Measurements from ENCODE around the gene TSEN54. TPM values are rescaled to one million over a fixed set of nuclear protein-coding genes. Genes with fewer than 3 reads are reported as not detected.

TSEN54 gene
- total RNA-seq, 1 experiment from 2014 or later = 44.5 TPM

- H3K9me3 ChIP-seq (ENCODE audit: control insufficient read depth, low read depth, low read length) = no peaks in the 10 kb centered on the region
- H3K56ac ChIP-seq (ENCODE audit: insufficient read length, low read depth, low read length) = no peak overlapping the region
- H3K23me2 ChIP-seq (ENCODE audit: insufficient read length, low read depth, low read length, poor library complexity, severe bottlenecking) = no peaks in the 10 kb centered on the region
- no peak overlapping the region for H3K23ac ChIP-seq (ENCODE audit: insufficient read length, low read depth, low read length)
- no peaks in the 10 kb centered on the region for H3K4me1 Mint-ChIP-seq
- H3K4me2 ChIP-seq (ENCODE audit: insufficient read depth, insufficient read length, low read length) = no peak overlapping the region
- no peak overlapping the region for H2AK5ac ChIP-seq (ENCODE audit: insufficient read length, low read length)
- no peak overlapping the region for H3T11ph ChIP-seq (ENCODE audit: low read length)
- no peak overlapping the region for H2BK15ac ChIP-seq (ENCODE audit: low read depth, low read length)
- H3K18ac ChIP-seq (ENCODE audit: insufficient read length, low read depth, low read length) = no peak overlapping the region
- no peaks in the 10 kb centered on the region for H3K9me3 Mint-ChIP-seq
- no peak overlapping the region for H3K14ac ChIP-seq (ENCODE audit: insufficient read depth, low read length)
- peaks cover 0 to 33% (median 16%) of the 10 kb centered on the region in 3 experiments; a peak in 5 of 7 replicates for H3K36me3 Mint-ChIP-seq (ENCODE audit: insufficient read depth in 1 of 3, low read depth in 3 of 3)
- H3K9ac ChIP-seq (ENCODE audit: extremely low read depth, insufficient read length, low read length) = no peak overlapping the region
- H4K8ac ChIP-seq (replicated peaks; ENCODE audit: insufficient read length, low read depth, low read length) = no peak overlapping the region
- no peaks in the 10 kb centered on the region for H3K79me1 ChIP-seq (ENCODE audit: insufficient read depth, low read depth, low read length, poor library complexity, severe bottlenecking)
- no peaks in the 10 kb centered on the region for H3K27me3 Mint-ChIP-seq (ENCODE audit: low read depth)
- WGBS (ENCODE audit: extremely low coverage, insufficient read length, low lambda C conversion rate) = no CpG with 5 or more reads among the region's 11 CpGs
- no peaks in the 10 kb centered on the region for H3K79me2 ChIP-seq (ENCODE audit: insufficient read depth, low read length)
- H2BK5ac ChIP-seq (ENCODE audit: insufficient read length, low read length) = no peak overlapping the region
- H3K4me1 ChIP-seq (ENCODE audit: insufficient read depth, low read length) = no peaks in the 10 kb centered on the region
- H3K27me3 ChIP-seq (ENCODE audit: insufficient read depth, low read length) = no peaks in the 10 kb centered on the region
- H4K91ac ChIP-seq (ENCODE audit: insufficient read length, low read depth, low read length) = no peak overlapping the region
- no peak overlapping the region for H2BK12ac ChIP-seq (ENCODE audit: insufficient read length, low read depth, low read length)
- no peaks in the 10 kb centered on the region for H4K20me1 ChIP-seq (ENCODE audit: control insufficient read depth, insufficient read depth, insufficient read length)
- H3K27ac Mint-ChIP-seq = no peak overlapping the region
- H2BK20ac ChIP-seq (ENCODE audit: low read depth, low read length, poor library complexity, severe bottlenecking) = no peak overlapping the region
- no peak overlapping the region for H2BK120ac ChIP-seq (ENCODE audit: low read depth, low read length, poor library complexity, severe bottlenecking)
- no peak overlapping the region for H4K5ac ChIP-seq (ENCODE audit: insufficient read length, low read depth, low read length)
- no peak overlapping the region for H2AFZ ChIP-seq (ENCODE audit: low read length)
- TF ChIP-seq, protein P1, sequence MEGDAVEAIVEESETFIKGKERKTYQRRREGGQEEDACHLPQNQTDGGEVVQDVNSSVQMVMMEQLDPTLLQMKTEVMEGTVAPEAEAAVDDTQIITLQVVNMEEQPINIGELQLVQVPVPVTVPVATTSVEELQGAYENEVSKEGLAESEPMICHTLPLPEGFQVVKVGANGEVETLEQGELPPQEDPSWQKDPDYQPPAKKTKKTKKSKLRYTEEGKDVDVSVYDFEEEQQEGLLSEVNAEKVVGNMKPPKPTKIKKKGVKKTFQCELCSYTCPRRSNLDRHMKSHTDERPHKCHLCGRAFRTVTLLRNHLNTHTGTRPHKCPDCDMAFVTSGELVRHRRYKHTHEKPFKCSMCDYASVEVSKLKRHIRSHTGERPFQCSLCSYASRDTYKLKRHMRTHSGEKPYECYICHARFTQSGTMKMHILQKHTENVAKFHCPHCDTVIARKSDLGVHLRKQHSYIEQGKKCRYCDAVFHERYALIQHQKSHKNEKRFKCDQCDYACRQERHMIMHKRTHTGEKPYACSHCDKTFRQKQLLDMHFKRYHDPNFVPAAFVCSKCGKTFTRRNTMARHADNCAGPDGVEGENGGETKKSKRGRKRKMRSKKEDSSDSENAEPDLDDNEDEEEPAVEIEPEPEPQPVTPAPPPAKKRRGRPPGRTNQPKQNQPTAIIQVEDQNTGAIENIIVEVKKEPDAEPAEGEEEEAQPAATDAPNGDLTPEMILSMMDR (conservative IDR thresholded peaks at IDR 0.05) = no peak
- no peak for DNase-seq
- H3K4ac ChIP-seq (ENCODE audit: low read depth, low read length) = no peak overlapping the region
- H3K27ac ChIP-seq (ENCODE audit: insufficient read length, low read depth, low read length) = no peak overlapping the region
- no peak overlapping the region for H3K4me3 Mint-ChIP-seq
Observed at GRCh38 chr17:75564195-75564594, 47.9 kb downstream of the TSEN54 start.

Measured in H9 (cell line).